Mesendoderm (in vitro differentiated cells): Measurements from ENCODE around the gene SPATS2.

Experiments used
- DNase-seq: peaks from one replicate; pipeline ENCODE4 v3.0.0; 2013
- H2AK5ac ChIP-seq: 2 replicates; pipeline ENCODE4 v1.6.1; 2013; ENCODE audit warnings: low read length, inconsistent platforms
- H2BK120ac ChIP-seq: 2 replicates; pipeline ENCODE4 v1.6.1; 2013; ENCODE audit warnings: low read depth, mild to moderate bottlenecking, low read length, moderate library complexity, mixed read lengths
- H2BK15ac ChIP-seq: replicated peaks from 2 replicates; pipeline ENCODE4 v1.6.1; 2013; ENCODE audit warnings: low read depth, mild to moderate bottlenecking, moderate library complexity
- H2BK5ac ChIP-seq: 2 replicates; pipeline ENCODE4 v1.6.1; 2013; ENCODE audit warnings: low read length, inconsistent platforms
- H3K18ac ChIP-seq: 2 replicates; pipeline ENCODE4 v1.6.1; 2013; ENCODE audit warnings: mild to moderate bottlenecking, low read length, mixed read lengths
- H3K23ac ChIP-seq: one replicate; pipeline ENCODE4 v1.6.1; 2013; ENCODE audit warnings: low read length
- H3K27ac ChIP-seq: 2 replicates; pipeline ENCODE4 v1.5.1; 2013; ENCODE audit warnings: low read depth, mild to moderate bottlenecking, inconsistent platforms, low read length, moderate library complexity
- H3K27me3 ChIP-seq: 2 replicates; pipeline ENCODE4 v1.6.1; 2013; ENCODE audit warnings: low read length, control low read depth, mild to moderate bottlenecking, inconsistent platforms; ENCODE audit not compliant: insufficient read depth, poor library complexity
- H3K36me3 ChIP-seq: 2 replicates; pipeline ENCODE4 v1.6.1; 2013; ENCODE audit warnings: low read length, inconsistent platforms; ENCODE audit not compliant: control insufficient read depth, insufficient read depth
- H3K4ac ChIP-seq: one replicate; pipeline ENCODE4 v1.6.1; 2013; ENCODE audit warnings: low read depth, mild to moderate bottlenecking, low read length, moderate library complexity
- H3K4me1 ChIP-seq: 2 replicates; pipeline ENCODE4 v1.6.1; 2013; ENCODE audit warnings: low read depth, low read length, inconsistent platforms; ENCODE audit not compliant: control insufficient read depth
- H3K4me2 ChIP-seq: 2 replicates; pipeline ENCODE4 v1.6.1; 2013; ENCODE audit warnings: low read length
- H3K4me3 ChIP-seq: 2 replicates; pipeline ENCODE4 v1.5.1; 2013; ENCODE audit warnings: mild to moderate bottlenecking, low read length
- H3K56ac ChIP-seq: one replicate; pipeline ENCODE4 v1.6.1; 2013; ENCODE audit warnings: low read length
- H3K79me1 ChIP-seq: 2 replicates; pipeline ENCODE4 v1.6.1; 2013; ENCODE audit warnings: low read length, inconsistent platforms
- H3K79me2 ChIP-seq: 2 replicates; pipeline ENCODE4 v1.6.1; 2013; ENCODE audit warnings: mild to moderate bottlenecking, low read length; ENCODE audit not compliant: control insufficient read depth, insufficient read depth
- H3K9ac ChIP-seq: 2 replicates; pipeline ENCODE4 v1.6.1; 2013; ENCODE audit warnings: low read length, inconsistent platforms
- H4K5ac ChIP-seq: one replicate; pipeline ENCODE4 v1.6.1; 2013; ENCODE audit warnings: low read length
- H4K8ac ChIP-seq: one replicate; pipeline ENCODE4 v1.6.1; 2013; ENCODE audit warnings: low read depth, mild to moderate bottlenecking, control low read depth, low read length, moderate library complexity
- WGBS: extraction: QIAGEN DNeasy Blood & Tissue Kit; methylation state at CpG from one replicate; pipeline ENCODE4 v1.1.7; 2013; ENCODE audit warnings: low lambda C conversion rate, missing lambda C conversion rate; ENCODE audit not compliant: insufficient coverage; ENCODE audit errors: extremely low coverage; 5-methylcytosine and 5-hydroxymethylcytosine counted together

The SPATS2 gene

DNA sequence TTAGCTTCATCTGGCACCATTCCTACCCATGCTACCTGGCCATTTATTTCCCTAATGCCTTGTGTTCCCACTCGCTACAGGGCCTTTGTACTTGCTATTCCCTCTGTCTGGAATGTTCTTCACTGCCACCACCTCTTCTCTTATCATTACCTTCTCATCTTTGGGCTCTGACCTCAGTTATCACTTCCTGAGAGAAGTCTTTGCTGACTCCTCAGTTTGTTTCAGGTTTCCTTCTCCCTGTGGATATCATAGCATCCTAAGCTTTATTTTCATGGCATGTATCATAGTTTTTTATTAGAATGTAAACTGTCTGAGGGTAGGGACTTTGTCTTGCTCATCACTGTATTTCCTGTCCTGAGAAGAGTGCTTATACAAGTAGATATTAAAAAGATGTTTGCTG is 29.7 kb downstream of the SPATS2 start:
- H3K27ac ChIP-seq = no peak overlapping the region
- no peak overlapping the region for H3K18ac ChIP-seq
- H3K79me2 ChIP-seq = peaks cover 12% of the 10 kb centered on the region
- H3K4me3 ChIP-seq = no peak overlapping the region
- no peak overlapping the region for H2BK5ac ChIP-seq
- DNase-seq = peak; percentile 48
- no peak overlapping the region for H2BK120ac ChIP-seq
- no peaks in the 10 kb centered on the region for H3K36me3 ChIP-seq
- H3K79me1 ChIP-seq = peaks cover 9% of the 10 kb centered on the region
- no peak overlapping the region for H3K23ac ChIP-seq
- no peak overlapping the region for H2AK5ac ChIP-seq
- H3K4me2 ChIP-seq = no peak overlapping the region
- peaks cover 9% of the 10 kb centered on the region for H3K4me1 ChIP-seq
- no peak overlapping the region for H3K56ac ChIP-seq
- H4K8ac ChIP-seq = no peak overlapping the region
- H2BK15ac ChIP-seq = no peak overlapping the region
- H4K5ac ChIP-seq = no peak overlapping the region
- no peak overlapping the region for H3K9ac ChIP-seq
- no peaks in the 10 kb centered on the region for H3K27me3 ChIP-seq
- no peak overlapping the region for H3K4ac ChIP-seq
- no CpG with 5 or more reads among the region's 1 CpG for WGBS

- Histone ChIP-seq H2BK120ac (no peak overlapping the region), H3K56ac (no peak overlapping the region), H3K18ac (no peak overlapping the region), H4K5ac (no peak overlapping the region), H3K27ac (no peak overlapping the region), H3K4me1 (peaks cover 9% of the 10 kb centered on the region), H3K4me3 (no peak overlapping the region), H2BK15ac (no peak overlapping the region), H3K23ac (no peak overlapping the region), H4K8ac (no peak overlapping the region), H3K4me2 (no peak overlapping the region), H3K9ac (no peak overlapping the region), H2AK5ac (no peak overlapping the region), H2BK5ac (no peak overlapping the region), H3K79me1 (peaks cover 20% of the 10 kb centered on the region), H3K27me3 (no peaks in the 10 kb centered on the region), H3K36me3 (no peaks in the 10 kb centered on the region), H3K79me2 (peaks cover 19% of the 10 kb centered on the region), H3K4ac (no peak overlapping the region)
- no peak for DNase-seq
- no CpG with 5 or more reads among the region's 1 CpG for WGBS
Observed at GRCh38 chr12:49400304-49400703, 33.0 kb downstream of the SPATS2 start.

DNA sequence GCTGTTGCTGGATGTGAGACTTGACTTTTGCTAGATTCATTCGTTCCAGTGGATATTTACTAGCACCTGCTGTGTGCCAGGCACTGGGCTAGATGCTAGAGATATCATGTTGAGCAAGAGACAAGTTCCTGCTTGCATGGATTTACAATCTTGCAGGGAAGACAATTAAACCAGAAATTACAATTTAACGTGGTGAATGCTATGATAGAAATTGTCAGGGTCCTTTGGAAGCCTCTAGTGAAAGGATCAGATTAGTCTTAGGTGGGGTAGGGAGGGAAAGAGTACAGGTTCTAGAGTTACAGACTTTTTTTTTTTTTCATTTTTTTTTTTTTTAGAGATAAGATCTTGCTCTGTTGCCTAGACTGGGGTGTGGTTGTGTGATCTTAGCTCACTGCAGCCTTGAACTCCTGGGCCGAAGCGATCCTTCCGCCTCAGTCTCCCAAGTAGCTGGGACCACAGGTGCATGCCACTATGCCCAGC is 36.7 kb downstream of the SPATS2 start:
- H2BK15ac ChIP-seq = no peak overlapping the region
- H3K79me2 ChIP-seq = peaks cover 15% of the 10 kb centered on the region
- H2BK120ac ChIP-seq = no peak overlapping the region
- peaks cover 20% of the 10 kb centered on the region for H3K79me1 ChIP-seq
- no peaks in the 10 kb centered on the region for H3K36me3 ChIP-seq
- no peak overlapping the region for H4K8ac ChIP-seq
- no CpG with 5 or more reads among the region's 5 CpGs for WGBS
- H3K27ac ChIP-seq = no peak overlapping the region
- H3K4ac ChIP-seq = no peak overlapping the region
- no peak overlapping the region for H3K4me3 ChIP-seq
- H2BK5ac ChIP-seq = no peak overlapping the region
- DNase-seq = no peak
- H3K56ac ChIP-seq = no peak overlapping the region
- no peak overlapping the region for H2AK5ac ChIP-seq
- H4K5ac ChIP-seq = no peak overlapping the region
- no peak overlapping the region for H3K4me2 ChIP-seq
- no peak overlapping the region for H3K23ac ChIP-seq
- no peak overlapping the region for H3K9ac ChIP-seq
- H3K4me1 ChIP-seq = peaks cover 2% of the 10 kb centered on the region
- H3K18ac ChIP-seq = no peak overlapping the region
- H3K27me3 ChIP-seq = no peaks in the 10 kb centered on the region

DNA sequence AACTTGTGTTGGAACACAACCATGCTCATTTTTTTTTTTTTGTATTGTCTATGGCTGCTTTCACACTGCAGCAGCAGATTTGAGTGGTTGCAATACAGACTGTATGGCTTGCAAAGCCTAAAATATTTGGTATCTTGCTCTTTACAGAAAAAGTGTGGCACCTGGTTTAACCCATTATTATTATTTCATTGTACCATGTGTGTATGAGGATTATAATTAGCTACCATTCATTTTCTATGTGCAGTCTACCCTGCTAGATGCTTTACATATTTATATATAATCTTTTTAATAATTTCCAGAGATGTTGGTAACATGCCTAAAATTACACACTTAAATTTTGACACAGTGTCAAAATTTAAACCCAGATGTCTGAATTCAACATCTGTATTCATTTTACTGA is 37.7 kb downstream of the SPATS2 start:
- Histone ChIP-seq H3K4me1 (peaks cover 2% of the 10 kb centered on the region), H3K4ac (no peak overlapping the region), H3K79me2 (peaks cover 15% of the 10 kb centered on the region), H3K56ac (no peak overlapping the region), H3K18ac (no peak overlapping the region), H3K27ac (no peak overlapping the region), H3K36me3 (no peaks in the 10 kb centered on the region), H3K23ac (no peak overlapping the region), H2BK15ac (no peak overlapping the region), H3K9ac (no peak overlapping the region), H2BK120ac (no peak overlapping the region), H2AK5ac (no peak overlapping the region), H3K4me3 (no peak overlapping the region), H3K4me2 (no peak overlapping the region), H3K27me3 (no peaks in the 10 kb centered on the region), H3K79me1 (peaks cover 20% of the 10 kb centered on the region), H2BK5ac (no peak overlapping the region), H4K5ac (no peak overlapping the region), H4K8ac (no peak overlapping the region)
- no peak for DNase-seq

DNA sequence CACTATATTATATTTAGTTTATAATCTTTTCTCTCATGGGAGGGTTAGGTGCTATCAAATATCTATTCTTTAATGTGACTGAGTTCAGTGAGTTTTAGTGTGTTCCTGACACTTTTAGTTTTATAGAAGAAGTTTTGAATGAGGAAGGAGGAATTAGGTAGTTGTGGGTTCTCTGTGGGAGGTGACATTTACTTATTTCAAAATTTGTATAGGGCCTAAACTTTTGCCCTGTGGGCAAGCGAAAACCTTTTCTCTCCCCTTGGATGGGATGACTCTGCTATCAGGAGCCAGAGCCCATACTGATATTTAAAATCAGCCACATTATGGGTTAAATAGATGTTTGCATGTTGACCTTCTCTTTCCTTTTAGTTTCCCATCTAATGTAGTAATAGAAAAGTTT is 43.6 kb downstream of the SPATS2 start:
- H3K27ac ChIP-seq = no peak overlapping the region
- no peak overlapping the region for H3K4ac ChIP-seq
- H4K5ac ChIP-seq = no peak overlapping the region
- H2BK15ac ChIP-seq = no peak overlapping the region
- H3K79me1 ChIP-seq = peaks cover 7% of the 10 kb centered on the region
- H3K4me2 ChIP-seq = no peak overlapping the region
- peaks cover 2% of the 10 kb centered on the region for H3K79me2 ChIP-seq
- no peaks in the 10 kb centered on the region for H3K4me1 ChIP-seq
- no peak overlapping the region for H3K4me3 ChIP-seq
- DNase-seq = no peak
- H3K9ac ChIP-seq = no peak overlapping the region
- H2BK5ac ChIP-seq = no peak overlapping the region
- no peak overlapping the region for H3K18ac ChIP-seq
- no peak overlapping the region for H2BK120ac ChIP-seq
- no peak overlapping the region for H4K8ac ChIP-seq
- no peak overlapping the region for H3K23ac ChIP-seq
- no peak overlapping the region for H2AK5ac ChIP-seq
- no peaks in the 10 kb centered on the region for H3K36me3 ChIP-seq
- no peak overlapping the region for H3K56ac ChIP-seq
- WGBS = no CpG with 5 or more reads among the region's 1 CpG
- no peaks in the 10 kb centered on the region for H3K27me3 ChIP-seq

DNA sequence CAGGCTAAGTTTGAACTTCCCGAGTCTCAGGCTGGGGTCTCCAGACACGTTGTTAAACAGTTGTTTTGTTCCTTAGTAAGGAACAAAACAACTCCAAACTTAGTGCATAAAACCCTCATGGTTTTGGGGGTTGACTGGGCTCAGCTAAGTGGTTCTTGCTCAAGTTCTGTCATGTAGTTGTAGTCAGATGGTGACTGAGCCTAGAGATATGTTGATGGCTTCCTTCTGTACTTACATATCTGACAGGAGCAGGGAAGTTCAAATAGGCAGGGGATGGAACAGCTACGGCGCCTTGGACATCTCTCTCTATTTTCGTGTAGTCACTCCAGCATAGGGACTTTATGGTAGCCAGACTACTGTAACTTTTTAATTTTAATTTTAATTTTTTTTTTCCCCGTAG is 45.7 kb downstream of the SPATS2 start:
- no peak overlapping the region for H3K27ac ChIP-seq
- DNase-seq = no peak
- no peak overlapping the region for H3K4me2 ChIP-seq
- peaks cover 2% of the 10 kb centered on the region for H3K79me2 ChIP-seq
- WGBS = no CpG with 5 or more reads among the region's 6 CpGs
- H3K36me3 ChIP-seq = no peaks in the 10 kb centered on the region
- no peak overlapping the region for H3K56ac ChIP-seq
- H4K8ac ChIP-seq = no peak overlapping the region
- H4K5ac ChIP-seq = no peak overlapping the region
- H2AK5ac ChIP-seq = no peak overlapping the region
- no peak overlapping the region for H2BK15ac ChIP-seq
- no peak overlapping the region for H3K4me3 ChIP-seq
- H3K79me1 ChIP-seq = peaks cover 4% of the 10 kb centered on the region
- no peak overlapping the region for H2BK5ac ChIP-seq
- H3K4me1 ChIP-seq = no peaks in the 10 kb centered on the region
- no peak overlapping the region for H3K9ac ChIP-seq
- no peak overlapping the region for H3K4ac ChIP-seq
- H3K27me3 ChIP-seq = no peaks in the 10 kb centered on the region
- H3K23ac ChIP-seq = no peak overlapping the region
- H3K18ac ChIP-seq = no peak overlapping the region
- no peak overlapping the region for H2BK120ac ChIP-seq
